LNCaP clone FGC (cell line): ENCODE data around the gene MSANTD2.

ENCODE experiments used
- DNase-seq: peaks from one replicate; pipeline ENCODE4 v3.0.0-alpha.2; 2011; ENCODE audit warnings: low read depth
- H3K4me3 ChIP-seq: 2 replicates; pipeline ENCODE4 v1.5.1; 2011; ENCODE audit warnings: mild to moderate bottlenecking, low read depth, low read length, control low read depth
- CTCF ChIP-seq: IDR thresholded peaks from 2 replicates; pipeline ENCODE4 v1.5.1; 2012; ENCODE audit warnings: mild to moderate bottlenecking; ENCODE audit not compliant: control insufficient read depth, insufficient read depth; ENCODE audit errors: extremely low read depth

The MSANTD2 gene

DNA sequence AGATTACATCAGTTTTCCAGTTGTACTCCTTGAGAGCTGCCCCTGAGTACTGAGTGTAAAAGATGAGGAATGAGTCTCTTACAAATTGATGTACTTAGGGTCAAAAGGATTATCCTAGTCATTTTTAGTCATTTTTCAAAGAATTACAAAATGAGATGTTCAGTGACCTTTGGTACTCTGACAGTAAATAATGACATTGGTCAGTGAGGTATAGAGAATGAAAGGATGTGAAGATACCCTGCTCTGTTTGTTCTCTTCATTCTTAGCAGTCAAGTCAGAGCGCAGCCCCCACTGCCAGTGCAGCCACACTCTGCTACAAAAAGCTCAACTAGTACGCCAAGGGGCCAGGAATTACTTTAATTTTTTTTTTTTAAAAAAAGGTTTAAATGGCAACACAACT lies 34.0 kb downstream of the MSANTD2 start:
- no peak for TF ChIP-seq CTCF
- H3K4me3 ChIP-seq = no peak overlapping the region
- no peak for DNase-seq

DNA sequence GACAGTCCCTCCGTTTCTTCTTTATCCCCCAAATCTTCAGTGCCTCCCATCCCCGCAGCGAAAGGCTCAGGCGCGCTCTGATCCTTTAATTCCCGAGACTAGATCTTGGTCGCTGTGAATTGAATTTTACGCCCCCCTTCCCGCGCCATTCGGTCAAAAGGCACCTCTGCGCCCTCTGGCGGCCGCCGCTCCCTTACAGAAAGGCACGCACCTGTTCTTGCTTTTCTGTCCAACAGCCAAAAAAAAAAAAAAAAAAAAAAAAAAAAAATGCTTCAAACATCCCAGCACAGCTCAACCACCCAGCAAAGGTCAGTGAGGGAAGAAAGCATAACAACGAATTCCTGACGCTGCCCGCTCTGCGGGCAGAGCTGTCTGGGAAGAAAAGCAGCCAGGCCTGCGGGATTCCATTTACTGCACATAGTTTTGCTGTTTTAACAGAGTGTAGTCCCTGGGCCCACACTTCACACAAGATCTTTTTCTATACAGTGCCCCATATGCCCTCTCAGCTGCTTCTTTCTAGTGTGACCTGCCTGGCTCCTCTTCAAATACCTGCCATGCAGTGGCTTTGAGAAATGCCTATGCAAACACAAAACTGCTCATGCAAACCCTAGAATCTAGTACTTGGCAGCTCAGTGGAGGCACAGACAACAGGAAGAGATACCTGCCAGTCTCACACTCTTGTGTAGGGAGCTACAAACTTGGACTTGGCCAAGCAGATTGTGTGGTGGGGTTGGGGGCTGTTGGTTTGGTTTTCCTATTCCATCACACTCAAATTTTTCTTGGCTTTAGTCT lies 36.9 kb downstream of the MSANTD2 start:
- TF ChIP-seq CTCF = peak; percentile 78
- H3K4me3 ChIP-seq = peak overlapping the region; percentile 57
- peak; percentile 64 for DNase-seq

GRCh38 chr11:124762624-124763155 lies 37.5 kb downstream of the MSANTD2 start:
- peak overlapping the region; percentile 57 for H3K4me3 ChIP-seq
- DNase-seq = no peak
- TF ChIP-seq CTCF = peak; percentile 19

DNA sequence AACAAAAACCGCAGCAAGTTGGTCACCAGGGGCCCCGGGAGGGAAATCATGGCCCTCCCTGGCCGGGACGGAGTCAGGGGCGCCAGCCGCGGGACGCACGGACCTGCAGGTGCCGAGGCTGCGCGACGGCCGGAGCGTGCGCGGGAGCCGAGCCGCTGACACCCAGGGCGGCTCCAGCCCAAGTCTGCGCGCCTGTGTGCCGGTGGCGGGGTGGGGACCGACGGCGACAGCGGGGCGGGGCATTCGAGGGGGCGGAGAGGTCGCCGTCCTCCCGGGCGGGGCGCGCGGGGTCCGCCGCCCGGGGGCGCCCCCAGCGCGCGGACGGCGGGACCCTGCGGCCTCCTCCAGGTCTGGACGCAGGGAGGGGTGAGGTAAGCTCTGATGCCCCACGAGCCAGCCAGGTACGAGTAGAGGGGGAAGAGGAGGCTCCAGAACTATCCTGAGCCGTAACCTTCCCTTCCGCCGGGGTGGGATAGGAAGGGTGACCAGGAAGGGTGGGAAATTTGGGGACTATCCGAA lies 38.0 kb downstream of the MSANTD2 start, which contains the start of gene ESAM:
Gene ESAM (minus strand): TSS at position 186 of the 519 bp plus-strand sequence. CDS start 136 bp downstream, at position 50.
- H3K4me3 ChIP-seq = peak within 1 kb of the TSS; percentile 57
- TF ChIP-seq CTCF = no peak
- DNase-seq = no peak

DNA sequence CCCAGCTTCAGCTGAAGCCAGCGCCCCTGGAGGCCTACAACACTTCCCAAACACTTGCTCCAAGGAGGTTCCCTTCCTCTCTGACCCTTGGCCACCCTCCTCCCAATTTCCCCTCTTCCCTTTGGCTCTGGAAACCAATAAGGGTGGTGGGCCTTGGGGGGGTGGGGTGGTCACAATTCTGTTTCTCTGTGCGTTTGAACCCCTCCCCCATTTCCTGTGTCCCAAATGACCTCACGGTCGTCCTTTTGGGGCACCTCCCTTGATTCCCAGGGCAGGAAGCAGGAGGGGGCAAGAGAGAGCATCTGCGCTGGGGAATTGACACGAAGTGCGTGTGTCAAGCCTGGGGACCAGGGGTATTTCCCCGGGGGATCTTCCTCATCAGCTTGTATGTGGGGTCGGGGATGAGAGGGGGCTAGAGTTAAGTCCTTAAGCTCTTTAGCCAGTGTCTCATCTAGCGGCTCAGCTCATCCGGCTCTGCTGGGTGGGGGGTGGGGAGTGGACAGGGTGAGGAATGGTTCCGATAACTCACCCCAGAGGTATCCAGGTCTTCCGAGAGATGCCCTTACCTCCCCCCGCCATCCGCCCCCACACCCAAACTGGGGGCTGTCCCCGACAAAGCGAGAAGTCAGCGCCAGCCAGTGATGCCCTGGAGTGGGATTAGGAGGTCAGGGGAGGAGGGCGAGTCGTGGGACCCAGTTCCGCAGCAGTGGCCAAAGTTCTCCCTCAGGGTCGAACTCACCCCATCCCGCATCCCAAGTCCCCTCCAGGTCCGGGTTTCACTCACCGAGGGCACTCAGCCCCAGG lies 38.7 kb downstream of the MSANTD2 start:
- no peak for TF ChIP-seq CTCF
- DNase-seq = no peak
- peak overlapping the region; percentile 25; the same call in 1 of the 2 replicates for H3K4me3 ChIP-seq

DNA sequence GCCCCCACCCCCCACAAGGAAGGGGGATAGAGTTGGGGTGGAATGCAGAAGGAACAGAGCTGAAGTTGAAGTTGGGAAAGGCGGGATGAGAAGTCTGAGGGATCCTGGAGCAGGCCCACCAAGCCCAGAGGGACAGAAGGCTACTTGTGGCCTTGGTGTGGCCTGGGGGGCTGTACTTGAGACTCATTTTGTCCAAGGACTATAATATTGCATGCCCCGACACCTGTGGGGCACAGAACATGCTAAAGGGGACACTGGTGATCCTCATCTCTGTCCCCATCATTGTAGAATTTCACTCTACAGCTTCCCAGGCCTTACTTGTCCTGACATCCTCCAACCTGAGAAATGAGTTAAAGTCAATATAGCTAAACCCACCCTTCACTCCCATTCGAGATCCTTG lies 39.4 kb downstream of the MSANTD2 start:
- DNase-seq = no peak
- TF ChIP-seq CTCF = no peak
- H3K4me3 ChIP-seq = no peak overlapping the region
